HG02852 (cell line): ENCODE data around the gene ZFP42.
"Not testable (repeated sequence)": the region's sequence is repeated elsewhere in the genome, so short reads cannot be mapped to it uniquely, and the experiment has no call there.

ENCODE experiments used
- ATAC-seq: cut with Tn5 transposase; IDR thresholded peaks from one replicate; pipeline ENCODE4 v1.9.1; 2021; ENCODE audit warnings: mild to moderate bottlenecking, moderate library complexity; ENCODE audit not compliant: unreplicated experiment

ZFP42 gene

DNA sequence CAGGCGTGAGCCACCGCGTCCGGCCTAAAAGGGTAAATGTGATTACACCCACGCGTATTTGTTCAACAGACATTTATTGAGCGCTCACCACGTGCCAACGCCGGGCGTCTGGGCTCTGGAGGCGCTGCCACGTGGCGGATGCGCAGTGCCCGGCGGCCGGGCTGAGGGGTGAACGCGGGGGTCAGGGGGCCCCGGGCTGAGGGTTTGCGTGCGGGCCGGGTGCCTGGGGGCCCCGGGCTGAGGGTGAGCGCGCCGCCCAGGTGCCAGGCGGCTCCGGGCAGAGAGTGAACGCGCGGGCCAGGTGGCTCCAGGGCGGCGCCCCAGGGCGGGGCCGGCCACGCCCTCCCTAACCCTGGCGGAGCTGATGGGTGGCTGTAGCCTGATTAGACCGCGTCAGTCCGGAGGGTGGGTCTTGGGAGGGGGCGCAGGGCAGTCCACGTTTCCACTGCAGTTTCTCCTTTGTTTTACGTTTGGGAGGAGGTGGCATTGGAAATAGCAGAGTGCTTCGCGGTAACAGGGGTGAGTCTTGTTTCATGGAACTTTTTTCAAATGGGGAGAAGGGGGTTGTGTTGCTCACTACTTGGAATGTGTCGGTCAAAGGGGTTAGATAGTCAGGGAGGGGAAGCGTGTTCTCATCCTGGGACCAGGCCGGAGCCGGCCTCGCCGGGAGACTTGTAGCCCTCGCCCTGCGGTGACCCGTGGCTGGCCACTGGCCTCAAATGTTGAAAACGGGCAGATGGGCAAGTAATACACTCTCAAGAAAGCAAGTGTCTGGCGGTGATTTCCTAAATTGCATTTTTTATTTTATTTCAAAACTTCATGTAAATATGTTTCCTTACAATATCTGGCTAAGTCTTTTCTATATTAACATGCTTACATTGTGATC, at the start of gene ZFP42:
TSS of gene ZFP42 (plus strand) at position 450 of the 886 bp plus-strand sequence. CDS start 7,037 bp downstream, outside the sequence.
- ATAC-seq, result no peak

GRCh38 chr4:187961171-187961570, 34.4 kb upstream of the ZFP42 start:
- ATAC-seq, result no peak

DNA sequence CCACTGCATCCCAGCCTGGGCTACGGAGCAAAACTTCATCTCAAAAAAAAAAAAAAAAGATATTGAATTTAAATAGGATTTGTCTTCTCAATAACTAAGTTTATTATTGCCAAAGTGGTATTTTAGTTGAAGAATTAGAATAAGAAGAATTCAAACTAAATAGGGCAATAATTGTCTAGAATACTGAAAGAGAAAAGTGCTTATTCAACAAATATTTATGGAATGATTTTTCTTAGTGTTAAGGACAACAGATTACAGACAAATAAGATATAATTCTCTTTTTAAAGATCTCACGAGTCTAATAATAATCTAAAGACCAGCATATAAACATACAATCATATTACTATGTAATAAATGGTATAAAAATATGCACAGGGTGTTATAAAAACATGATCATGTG, 33.6 kb upstream of the ZFP42 start:
- no peak for ATAC-seq

DNA sequence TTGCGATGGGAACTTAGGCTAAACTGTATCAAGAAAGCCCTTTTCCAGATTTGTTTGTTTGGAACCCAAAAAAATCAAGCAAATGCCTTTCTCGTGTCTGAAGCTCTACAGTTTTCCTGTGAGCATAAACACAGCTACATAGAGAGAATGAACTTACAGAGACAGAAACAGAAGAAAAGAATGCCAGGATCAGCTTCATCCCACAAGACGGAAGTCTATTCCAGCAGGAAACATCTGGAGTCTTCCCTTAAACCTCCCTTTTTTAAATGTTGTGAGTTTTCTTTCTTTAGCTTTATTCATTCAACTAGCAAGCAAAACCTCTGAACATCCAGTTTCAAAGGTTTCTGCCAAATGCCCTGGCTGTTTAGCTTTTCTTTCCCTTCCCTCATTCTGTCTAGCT, 32.6 kb upstream of the ZFP42 start:
- no peak for ATAC-seq

DNA sequence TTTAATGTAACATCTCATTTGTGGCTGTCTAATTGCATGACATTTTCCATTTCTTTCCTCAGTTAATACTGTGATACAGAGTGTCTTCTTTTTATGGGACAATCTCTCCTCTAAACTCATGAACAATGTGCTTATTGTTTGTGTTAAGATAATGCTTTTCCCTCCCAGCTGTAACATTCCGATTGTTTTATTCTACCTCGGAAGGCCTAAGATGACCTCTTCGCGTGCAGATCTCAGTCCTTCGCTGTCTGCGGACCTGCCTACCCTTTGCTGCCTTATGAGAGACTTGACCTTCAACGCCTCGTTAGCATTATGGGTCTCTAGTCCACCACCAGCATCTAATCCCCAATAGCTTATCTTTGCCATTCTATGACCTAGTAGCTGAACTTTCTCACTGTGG, 29.8 kb upstream of the ZFP42 start:
- no peak for ATAC-seq

GRCh38 chr4:187972135-187972534, 23.4 kb upstream of the ZFP42 start:
- no peak for ATAC-seq

GRCh38 chr4:187983746-187984145, 11.8 kb upstream of the ZFP42 start:
- ATAC-seq, result no peak

DNA sequence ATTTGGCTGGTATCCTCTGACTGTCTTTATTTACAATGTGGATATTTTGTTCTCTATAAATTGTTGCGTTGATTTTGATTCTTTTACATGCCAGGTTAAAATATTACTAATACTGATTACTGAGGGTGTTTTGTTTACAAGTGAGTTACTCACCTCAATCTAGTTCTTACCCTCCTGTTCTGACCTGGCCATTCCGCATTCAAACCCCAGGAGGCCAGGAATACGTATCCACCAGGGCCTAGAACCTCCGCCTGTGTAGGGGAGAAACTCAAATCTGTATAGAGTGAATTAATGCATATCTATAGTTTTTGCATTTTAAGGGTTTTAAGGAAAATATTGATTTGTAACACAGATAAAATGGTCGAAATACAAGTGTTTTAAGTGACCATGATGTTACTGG, 2.6 kb upstream of the ZFP42 start:
- no peak for ATAC-seq

- ATAC-seq, result no peak
Measured at GRCh38 chr4:187993827-187994226, 1.7 kb upstream of the ZFP42 start.

GRCh38 chr4:187996502-187997177, 1.1 kb downstream of the ZFP42 start:
- ATAC-seq, result no peak

DNA sequence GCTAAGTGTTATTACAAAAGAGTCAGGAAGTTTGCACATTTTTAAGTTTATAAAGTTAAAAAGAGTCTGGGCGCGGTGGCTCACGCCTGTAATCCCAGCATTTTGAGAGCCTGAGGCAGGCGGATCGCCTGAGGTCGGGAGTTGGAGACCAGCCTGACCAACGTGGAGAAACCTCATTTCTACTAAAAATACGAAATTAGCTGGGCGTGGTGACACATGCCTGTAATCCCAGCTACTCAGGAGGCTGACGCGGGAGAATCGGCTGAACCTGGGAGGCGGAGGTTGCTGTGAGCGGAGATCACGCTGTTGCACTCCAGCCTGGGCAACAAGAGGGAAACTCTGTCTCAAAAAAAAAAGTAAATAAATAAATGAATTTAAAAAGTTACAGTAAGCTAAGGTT, 2.4 kb downstream of the ZFP42 start:
- ATAC-seq, result not testable (repeated sequence)

GRCh38 chr4:187999406-187999932, 3.9 kb downstream of the ZFP42 start:
- no peak for ATAC-seq

DNA sequence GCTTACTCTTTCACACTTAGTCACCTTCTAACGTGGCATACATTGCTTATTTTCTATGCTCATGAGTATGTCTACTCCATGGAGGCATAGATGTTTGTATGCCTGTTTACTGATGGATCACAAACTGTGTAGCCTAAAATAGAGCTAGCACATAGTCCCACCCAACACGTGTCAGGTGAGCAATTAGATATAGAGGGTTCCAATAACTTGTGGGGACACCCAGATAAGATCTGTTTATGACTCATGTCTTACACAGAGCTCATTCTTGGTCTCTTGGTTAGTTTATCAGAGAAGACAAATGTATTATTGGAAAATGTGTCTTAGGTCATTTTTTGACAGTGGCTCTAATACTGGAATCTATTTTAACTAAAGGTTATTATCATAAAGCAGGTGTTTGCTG, 6.8 kb downstream of the ZFP42 start:
- no peak for ATAC-seq

- no peak for ATAC-seq
Measured at GRCh38 chr4:188002751-188003150, 7.2 kb downstream of the ZFP42 start.

DNA sequence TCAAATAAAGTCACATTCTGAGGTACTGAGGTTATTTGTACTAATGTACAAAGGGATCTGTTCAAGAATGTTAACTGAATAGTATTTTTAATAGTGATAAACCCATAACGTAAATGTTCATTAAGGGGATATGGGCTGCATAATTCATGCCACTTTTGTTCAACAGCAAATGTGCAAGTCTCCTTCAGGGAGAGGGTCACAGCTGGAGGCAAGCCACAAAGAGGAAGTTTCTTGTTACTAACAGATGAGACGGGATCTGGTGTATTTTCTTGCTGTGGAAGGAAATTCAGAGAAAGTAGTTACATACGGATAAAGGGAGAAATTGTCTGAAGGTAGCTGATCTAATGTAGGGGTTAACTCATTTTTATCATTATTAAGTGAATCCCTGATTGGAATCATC, 10.0 kb downstream of the ZFP42 start:
- no peak for ATAC-seq

- no peak for ATAC-seq
Measured at GRCh38 chr4:188006285-188006848, 10.8 kb downstream of the ZFP42 start.

DNA sequence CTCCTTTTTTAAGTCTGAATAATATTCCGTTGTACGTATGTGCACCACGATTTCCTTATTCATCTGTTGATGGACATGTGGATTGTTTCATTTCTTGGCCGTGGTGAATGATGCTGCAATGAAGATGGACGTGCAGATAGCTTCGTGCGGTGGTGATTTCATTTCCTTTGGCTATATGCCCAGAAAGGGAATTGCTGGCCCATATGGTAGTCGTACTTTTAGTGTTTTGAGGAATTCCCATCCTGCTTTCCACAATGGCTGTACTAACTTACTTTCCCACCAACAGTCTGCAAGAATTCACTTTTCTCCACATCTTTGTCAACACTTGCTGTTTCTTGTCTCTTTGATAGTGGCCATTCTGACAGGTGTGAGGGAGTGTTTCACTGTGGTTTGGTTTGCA, 12.8 kb downstream of the ZFP42 start:
- no peak for ATAC-seq

GRCh38 chr4:188012426-188012945, 16.9 kb downstream of the ZFP42 start:
- no peak for ATAC-seq

- no peak for ATAC-seq
Measured at GRCh38 chr4:188015025-188015940, 19.7 kb downstream of the ZFP42 start.

GRCh38 chr4:188016754-188017153, 21.2 kb downstream of the ZFP42 start:
- ATAC-seq, result no peak
